ENCODE data around the gene CIAO2B.

The CIAO2B gene

GRCh38 chr16:66919569-66920298 lies 14.5 kb downstream of the CIAO2B start:
- no peak for DNase-seq (ENCODE audit: low spot score)

DNA sequence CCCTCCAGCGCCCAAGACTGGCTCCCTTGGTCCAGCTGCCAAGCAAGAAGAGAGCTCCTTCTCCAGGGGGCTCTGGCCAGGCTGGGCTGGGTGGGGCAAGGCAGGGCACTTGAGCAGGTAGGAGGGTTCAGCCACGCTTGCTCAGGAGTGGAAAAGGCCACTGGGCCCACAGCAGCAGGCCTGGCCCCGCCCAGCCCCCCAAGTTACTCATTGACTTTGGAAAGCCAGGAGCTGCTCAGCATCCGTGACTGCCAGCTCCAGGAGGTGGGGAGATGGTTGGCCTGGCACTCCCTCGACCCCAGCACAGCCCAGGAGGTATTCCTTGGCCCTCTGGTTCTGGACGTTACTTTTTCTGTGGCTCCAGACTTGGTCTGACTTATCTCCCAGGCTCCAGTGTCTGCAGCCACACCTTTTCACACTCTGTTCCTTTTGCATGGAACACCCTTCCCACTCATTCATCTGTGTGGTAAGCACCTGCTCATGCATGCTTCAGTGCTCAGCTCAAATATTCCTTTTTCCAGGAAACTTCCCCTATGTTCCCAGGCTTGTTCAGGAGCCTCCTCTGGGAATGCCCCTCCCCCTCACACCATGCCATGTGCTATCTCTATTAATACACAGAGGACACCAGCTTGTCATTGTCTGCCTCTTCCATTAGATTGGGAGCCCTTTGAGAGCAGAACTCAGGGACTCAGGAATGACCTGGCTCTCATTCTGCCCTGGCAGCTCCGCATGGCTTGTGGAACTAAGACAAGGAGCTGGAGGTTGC lies 15.2 kb downstream of the CIAO2B start, which contains the start of gene CDH16:
TSS of gene CDH16 (minus strand) at position 83 of the 766 bp plus-strand sequence. CDS start 820 bp downstream, outside the sequence.
- DNase-seq (ENCODE audit: low spot score): no peak

- DNase-seq (ENCODE audit: low spot score): no peak
Observed at GRCh38 chr16:66918355-66918754, 15.8 kb downstream of the CIAO2B start.

DNA sequence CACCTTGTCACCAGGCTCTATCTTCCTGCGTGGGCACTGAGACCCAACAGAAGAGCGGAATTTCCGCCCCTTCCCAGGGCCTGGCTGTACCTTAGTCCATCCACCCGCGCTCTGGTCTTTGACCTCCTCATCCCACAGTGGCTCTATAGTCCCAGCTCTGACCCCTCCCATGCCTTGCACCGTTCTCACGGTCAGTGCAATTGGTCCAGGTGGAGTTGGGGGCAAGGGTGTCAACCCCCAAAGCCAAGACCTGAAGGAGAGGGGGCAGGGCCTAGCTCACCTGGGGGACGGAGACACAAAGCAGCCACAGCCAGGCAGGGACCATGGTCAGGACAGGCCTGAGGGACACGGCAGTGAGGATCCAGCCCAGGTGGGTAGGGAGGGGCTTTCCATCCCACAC lies 16.5 kb downstream of the CIAO2B start:
- DNase-seq (ENCODE audit: low spot score): no peak

GRCh38 chr16:66916518-66916917 lies 17.7 kb downstream of the CIAO2B start:
- DNase-seq (ENCODE audit: low spot score): no peak

DNA sequence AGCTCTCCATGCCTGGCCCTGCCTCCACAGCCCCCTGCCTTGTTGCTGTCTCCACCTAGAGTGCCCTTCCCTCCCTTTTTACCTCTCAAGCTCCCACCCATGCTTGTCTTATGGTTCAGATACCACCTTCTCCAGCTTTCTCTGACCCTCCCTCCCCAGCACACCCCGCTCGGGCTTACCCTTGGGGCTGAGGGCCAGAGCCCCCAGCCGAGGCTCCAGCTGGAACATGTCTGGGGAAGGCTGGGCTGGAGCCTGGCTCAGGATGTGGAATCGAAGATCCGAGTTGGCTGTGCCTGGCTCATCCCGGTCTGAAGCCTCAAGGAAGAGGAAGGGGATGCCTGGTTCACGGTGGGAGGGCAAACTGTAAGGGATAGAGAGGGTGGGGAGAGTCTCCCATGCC lies 19.2 kb downstream of the CIAO2B start:
- DNase-seq (ENCODE audit: low spot score): no peak

DNA sequence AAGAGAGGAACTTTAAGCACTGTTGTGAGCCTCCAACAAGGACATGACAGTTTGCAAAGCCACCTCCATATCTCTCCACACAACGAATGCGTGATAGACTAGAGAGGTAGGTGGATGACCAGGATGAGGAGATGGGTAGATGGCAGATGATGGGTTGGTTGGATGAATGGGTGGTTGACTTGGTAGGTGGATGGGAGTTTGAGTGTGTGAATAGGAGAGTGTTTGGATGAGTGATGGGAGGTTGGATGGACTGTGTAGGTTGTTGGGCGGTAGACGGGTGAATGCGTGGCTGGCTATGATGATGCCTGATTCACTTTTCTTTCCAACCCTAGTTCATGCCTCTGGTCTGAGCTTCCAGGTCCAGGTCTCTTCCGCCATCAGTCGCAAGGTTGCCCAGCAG lies 19.7 kb downstream of the CIAO2B start:
- no peak for DNase-seq (ENCODE audit: low spot score)

- DNase-seq (ENCODE audit: low spot score): no peak
Observed at GRCh38 chr16:66913711-66914110, 20.5 kb downstream of the CIAO2B start.

GRCh38 chr16:66913081-66913480 lies 21.1 kb downstream of the CIAO2B start:
- DNase-seq (ENCODE audit: low spot score): no peak

- DNase-seq (ENCODE audit: low spot score): no peak
Observed at GRCh38 chr16:66911801-66912200, 22.4 kb downstream of the CIAO2B start.

GRCh38 chr16:66911112-66911511 lies 23.1 kb downstream of the CIAO2B start:
- DNase-seq (ENCODE audit: low spot score): no peak

- no peak for DNase-seq (ENCODE audit: low spot score)
Observed at GRCh38 chr16:66910175-66910940, 23.8 kb downstream of the CIAO2B start.

DNA sequence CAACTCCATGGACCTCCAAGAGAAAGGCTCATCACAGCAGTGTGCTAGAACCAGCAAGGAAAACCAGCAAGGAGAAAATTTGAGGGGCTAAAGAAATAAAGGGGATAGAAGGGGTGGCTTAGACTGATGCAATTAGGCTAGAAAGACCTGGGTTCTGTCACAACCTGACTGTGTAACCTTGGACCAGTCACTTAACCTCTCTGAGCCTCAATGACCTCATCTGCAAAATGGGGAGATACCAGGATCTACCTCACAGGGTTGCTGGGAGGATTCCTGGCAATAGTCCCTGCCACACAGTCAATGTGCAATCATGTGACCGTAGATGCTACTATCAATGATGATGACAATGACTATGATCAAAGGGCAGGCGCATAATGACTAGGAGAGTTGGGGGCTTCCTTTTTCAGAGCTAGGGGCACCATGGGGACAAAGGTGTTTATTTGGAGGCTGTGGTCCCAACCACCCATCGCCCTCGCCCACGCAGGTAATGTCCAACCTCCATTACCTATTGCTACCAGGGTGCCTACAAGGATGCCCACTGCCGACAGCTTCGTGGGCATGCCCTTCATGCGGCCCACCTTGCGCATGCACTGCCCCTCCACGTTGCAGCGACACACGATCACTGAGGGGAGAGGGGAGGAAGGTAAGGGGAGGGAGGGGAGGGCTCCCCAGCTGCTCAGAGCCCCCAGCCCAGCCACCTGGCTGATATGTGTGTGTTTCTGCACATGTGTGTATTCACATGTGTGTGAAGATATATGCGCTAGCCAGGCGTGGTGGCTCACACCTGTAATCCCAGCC lies 25.2 kb downstream of the CIAO2B start:
- DNase-seq (ENCODE audit: low spot score): no peak

DNA sequence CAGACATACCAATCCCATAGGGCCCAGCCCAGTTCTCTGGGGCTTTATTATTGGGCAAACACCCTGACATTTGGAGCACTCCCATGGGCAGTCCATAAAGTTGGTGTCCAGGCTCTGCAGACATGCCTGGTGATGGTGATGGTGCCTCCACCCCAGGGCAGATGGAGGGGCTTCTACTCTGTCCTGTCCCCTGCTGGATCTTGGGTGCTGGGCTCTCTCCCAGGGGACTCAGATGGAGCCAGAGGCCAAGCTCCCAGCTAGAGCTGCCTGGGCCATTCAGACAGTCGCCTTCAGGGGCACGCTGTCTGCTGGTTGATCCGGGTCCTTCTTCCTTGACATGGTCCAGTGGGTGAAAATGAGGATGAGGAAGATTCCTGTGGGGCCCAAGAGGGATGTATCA lies 26.1 kb downstream of the CIAO2B start:
- DNase-seq (ENCODE audit: low spot score): no peak

- DNase-seq (ENCODE audit: low spot score): no peak
Observed at GRCh38 chr16:66906916-66907836, 27.0 kb downstream of the CIAO2B start.

DNA sequence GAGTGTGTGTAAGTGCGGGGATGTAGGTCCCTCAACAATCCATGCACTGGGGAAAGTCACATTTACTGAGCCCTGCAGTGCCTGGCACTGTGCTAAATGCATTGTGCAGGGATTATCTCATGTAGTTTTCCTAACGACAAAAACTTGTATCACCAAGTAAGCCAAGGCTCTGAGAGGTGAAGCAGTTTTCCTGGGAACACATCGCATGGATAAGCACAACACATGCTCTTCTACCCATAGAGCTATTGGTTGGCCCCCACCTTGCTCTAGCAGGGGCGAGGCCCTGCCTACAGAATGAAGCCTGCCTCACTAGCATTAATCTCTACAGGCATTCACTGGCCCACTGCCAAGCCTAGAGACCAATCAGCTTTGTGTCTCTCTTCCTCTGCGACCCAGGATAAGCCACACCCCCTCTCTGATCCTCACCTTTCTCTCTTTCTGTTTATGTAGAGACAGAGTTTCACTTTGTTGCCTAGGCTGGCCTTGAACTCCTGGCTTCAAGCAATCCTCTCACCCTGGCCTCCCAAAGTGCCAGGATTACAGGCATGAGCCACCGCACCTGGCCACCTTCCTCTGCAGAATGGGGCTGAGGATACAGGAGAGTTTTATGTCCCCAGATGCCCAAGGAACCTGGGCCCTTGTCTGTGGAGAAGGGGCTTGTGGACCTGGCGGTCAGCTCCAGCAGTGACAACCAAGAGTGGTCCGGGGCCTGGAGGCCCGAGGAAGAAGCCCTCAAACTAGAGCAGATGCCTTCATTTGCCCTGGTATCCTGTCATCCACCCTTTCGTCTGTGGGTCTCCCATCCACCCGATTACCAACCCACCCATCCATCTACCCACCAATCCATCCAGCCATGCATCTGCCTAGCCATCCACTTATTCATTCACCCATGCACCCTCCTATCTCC lies 28.3 kb downstream of the CIAO2B start:
- DNase-seq (ENCODE audit: low spot score): no peak

DNA sequence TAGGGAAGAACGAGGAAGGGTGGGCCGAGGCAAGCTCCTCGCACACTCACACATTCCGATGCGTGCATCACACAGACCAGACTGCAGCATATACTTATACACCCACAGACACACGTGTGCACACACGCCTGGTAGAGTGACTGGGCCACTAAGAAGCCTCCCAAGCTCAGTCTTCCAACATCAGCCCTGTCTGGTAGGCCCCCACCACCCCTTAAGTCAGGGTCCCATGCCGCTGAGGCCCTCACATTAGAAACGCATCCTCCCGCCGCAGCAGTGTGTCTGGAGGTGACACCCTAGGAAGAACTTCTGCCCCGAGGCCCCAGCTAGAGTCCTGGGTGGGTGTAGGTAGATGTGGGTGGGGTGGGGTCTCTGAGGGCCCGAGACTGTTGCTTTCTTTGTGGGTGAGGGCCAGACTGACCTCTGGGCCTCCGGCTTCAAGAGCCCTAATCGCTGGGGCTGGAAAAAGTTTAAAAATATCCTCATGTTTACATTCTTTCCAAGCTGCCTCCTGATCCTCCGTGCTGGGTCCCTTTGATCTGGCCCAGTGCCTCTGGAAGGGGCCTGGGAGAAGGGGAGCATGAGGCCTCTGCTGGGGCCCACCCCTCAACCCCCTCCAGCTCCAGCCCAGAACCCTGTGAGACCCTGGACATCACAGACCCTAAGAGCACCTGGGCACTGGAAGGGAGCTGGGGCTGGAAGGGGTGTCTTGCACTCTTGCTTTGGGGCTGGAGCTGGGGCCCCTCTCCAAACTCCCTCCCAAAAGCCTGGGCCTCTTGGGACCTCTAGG lies 29.2 kb downstream of the CIAO2B start:
- DNase-seq (ENCODE audit: low spot score): no peak

GRCh38 chr16:66904428-66904845 lies 29.8 kb downstream of the CIAO2B start:
- no peak for DNase-seq (ENCODE audit: low spot score)

Measured in kidney capillary endothelial cell (primary cell).